ENCODE results near the gene NRDE2.

NRDE2 gene

GRCh38 chr14:90297876-90298629, 33.7 kb downstream of the NRDE2 start:
- no peak for DNase-seq

GRCh38 chr14:90296641-90297040, 35.1 kb downstream of the NRDE2 start:
- DNase-seq: no peak

- DNase-seq: no peak
These were observed 35.7 kb downstream of the NRDE2 start for GRCh38 chr14:90295870-90296516.

DNA sequence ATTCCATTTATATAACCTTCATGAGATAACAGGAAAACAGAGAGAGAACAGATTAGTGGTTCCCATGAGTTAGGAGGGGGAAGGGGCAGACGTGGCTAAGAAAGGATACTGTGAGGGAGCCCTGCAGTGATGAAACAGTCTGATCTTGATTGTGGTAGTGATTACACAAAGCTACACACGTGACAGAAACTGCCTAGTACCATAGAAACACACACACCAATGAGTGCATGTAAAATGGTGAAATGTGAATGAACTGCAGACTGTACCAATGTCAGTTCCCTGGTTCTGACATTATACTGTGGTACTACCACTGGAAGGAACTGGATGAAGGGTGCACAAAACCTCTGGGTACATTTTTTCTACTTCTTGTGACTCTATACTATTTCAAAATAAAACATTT, 36.9 kb downstream of the NRDE2 start:
- DNase-seq: no peak

DNA sequence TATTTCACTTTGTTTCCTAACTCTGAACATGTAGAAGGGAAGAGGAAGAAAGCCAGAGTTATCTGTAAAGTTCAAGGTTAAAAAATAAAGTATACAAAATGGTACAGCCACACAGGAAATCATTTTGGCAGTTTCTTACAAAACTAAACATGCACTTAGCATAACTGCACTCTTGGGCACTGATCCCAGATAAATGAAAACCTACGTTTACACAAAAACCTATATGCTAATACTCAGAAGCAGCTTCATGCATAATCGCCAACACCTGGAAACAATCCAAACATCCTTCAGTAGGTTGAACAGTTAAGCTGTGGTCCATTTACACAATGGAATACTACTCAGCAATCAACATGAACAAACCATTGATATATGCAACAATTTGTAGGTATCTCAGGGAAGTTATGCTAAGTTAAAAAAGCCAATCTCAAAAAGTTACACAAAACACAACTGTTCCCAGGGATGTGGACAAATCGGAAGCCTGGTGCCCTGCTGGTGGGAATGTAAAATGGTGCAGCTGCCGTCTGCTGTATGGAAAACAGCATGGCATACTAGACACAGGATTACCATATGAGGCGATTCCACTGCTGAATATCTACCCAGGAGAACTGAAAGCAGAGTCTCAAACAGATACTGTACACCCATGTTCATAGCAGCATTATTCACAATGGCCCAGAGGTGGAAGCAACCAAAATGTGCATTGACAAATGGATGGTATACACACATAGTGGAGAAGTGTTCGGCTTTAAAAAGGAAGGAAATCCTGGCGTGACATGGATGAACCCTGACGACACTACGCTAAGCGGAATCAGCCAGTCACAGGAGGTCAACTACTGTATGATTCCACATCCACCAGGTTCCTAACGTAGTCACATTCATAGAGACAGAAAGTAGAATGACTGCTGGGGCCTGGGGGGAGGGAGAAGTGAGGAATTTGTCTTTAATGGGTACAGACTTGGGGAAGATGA, 37.7 kb downstream of the NRDE2 start:
- no peak for DNase-seq

GRCh38 chr14:90291699-90292098, 40.0 kb downstream of the NRDE2 start:
- no peak for DNase-seq

DNA sequence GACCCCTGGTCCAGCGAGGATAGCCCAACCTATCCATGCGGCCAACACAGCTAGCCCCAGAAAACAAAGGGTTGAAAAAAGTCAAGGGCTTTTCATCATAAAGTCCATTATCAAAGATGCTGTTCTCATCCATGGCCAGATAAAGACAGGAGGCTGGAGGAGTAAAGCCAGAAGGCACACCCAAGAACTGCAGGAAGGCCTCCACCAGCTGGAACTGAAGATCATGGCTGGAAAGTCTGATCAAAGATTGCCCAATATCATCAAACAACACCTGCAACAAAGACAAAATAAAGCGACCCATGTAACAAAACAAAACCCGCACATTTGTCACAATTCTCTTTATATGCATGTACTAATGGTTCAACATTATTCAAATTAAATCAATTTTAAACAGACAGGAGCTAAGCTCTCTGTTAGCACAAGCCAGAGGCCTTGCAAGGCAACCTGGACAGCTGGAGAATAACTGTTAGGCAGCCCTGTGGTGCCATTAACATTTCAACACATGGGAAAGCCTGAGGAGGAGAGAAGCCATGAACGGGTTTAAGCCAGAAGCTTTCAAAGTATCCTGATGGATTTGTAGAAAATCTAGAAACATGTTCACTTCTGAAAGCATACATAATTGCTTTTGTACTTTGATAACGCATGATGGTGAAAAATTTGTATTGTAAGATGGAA, 41.3 kb downstream of the NRDE2 start:
- DNase-seq: no peak

DNA sequence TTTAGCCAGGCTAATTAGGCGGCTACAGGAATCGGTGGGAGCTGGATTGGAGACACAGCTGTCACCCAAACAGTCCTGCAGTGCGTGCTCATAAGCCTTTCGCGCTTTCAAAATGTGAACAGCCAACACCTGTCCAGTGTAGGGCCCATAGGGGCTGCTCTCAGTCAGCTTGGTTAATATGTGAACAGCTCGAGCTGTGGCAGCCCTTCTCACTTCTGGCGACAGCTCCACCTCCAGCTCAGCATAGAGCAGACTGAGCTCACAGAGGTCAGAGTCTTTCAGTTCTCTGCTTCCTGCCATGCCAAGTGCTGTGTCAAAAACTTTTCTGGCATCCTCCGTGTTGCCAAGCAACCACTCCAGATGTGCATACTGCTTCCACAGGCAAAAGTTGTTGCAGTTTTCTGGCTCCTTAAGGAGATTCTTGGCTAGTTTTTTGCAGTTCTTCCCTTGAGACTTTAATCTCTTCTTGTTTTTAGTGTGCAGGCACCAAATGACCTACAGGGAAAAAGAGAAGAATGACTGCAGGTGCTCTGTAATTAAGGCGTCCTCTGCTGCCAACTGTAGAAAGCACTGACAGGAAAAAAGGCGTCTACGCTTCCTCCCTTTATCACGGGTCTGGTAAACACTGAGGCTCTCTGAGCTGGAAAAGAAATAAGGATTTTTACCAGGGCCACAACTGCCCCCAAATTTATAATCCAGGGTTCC, 42.9 kb downstream of the NRDE2 start:
- peak in 4 of 56 donors; percentile 20 to 23 (median 22) for DNase-seq

GRCh38 chr14:90287791-90288190, 44.0 kb downstream of the NRDE2 start:
- DNase-seq: peak in 20 of 56 donors; percentile 12 to 51 (median 30)

- no peak for DNase-seq
These were observed 50.0 kb downstream of the NRDE2 start for GRCh38 chr14:90281756-90282155.

GRCh38 chr14:90281261-90281660, 50.5 kb downstream of the NRDE2 start:
- no peak for DNase-seq

- no peak for DNase-seq
These were observed 51.6 kb downstream of the NRDE2 start for GRCh38 chr14:90280096-90280495.

DNA sequence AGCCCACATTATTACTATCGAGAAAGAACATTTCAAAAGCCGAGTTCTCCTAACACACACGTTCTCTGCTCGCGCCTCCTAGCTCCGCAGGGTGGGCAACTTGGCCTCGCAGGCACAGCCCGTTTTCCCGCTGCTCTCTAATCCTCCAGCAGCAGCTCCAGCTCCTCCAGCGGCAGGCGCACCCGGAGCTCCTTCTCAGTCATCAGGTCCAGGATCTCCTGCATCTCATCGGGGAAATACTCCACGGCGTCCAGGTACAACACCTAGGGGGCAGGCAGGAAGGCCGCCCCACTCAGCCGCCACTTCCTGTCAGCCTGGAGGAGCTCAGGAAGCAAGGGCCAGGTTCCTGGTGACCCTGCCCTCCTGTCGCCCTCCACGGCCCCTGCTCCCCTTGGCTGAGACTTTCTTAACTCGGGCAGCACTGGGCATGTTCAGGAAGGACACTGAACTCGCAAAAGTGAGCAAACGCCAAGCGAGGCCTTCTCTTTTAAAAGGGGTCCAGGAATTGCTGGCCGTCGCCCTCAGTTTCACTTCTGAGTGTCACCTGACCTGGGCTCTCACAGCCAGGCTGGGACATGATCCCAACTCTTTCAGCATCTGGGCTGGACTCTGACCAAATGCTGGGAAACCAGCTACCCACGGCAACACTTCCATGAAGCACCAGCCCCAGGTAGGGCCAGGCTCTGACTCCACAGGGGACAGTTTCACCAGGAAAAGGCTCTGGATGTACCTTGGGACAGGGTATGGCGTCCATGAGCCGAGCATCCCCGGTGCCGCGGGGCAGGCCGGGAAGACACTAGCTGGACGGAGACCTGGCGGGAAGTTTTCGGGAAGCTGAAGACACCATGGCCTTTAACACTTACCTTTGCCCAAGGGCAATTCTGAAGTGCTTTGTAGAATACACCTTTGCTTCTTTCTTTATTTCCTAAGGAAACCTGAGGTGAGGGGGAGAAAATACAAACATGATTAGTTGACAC, 53.3 kb downstream of the NRDE2 start:
- DNase-seq: peak in 16 of 56 donors; percentile 17 to 50 (median 35)

DNA sequence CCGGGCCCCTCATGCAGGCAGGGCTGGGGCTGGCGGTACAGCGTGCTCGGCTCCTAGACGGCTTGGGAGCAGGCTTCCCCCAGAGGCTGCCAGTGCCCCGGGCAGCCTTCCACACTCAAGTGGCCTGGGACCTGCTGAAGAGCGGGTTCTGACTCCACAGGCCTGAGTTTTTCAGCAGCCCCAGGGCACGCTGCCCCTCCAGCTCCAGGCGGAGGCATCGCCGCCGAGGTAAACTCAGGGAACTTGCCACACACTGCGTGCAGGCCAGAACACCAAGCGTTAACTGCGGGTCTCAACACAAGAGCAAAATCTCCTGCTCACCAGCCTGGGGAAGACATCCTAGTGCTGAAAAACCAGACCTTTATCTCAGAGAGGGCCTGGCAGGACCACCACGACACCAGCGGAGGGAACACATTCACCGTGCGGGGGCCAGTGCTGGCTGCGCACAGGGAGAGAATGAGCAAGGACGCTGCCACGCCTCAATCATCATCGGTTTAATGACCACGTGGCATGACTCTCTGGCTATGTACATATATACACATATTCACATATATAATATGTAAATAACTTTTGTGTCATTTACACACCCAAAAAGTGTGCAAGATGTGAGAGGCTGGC, 54.1 kb downstream of the NRDE2 start:
- DNase-seq: no peak

DNA sequence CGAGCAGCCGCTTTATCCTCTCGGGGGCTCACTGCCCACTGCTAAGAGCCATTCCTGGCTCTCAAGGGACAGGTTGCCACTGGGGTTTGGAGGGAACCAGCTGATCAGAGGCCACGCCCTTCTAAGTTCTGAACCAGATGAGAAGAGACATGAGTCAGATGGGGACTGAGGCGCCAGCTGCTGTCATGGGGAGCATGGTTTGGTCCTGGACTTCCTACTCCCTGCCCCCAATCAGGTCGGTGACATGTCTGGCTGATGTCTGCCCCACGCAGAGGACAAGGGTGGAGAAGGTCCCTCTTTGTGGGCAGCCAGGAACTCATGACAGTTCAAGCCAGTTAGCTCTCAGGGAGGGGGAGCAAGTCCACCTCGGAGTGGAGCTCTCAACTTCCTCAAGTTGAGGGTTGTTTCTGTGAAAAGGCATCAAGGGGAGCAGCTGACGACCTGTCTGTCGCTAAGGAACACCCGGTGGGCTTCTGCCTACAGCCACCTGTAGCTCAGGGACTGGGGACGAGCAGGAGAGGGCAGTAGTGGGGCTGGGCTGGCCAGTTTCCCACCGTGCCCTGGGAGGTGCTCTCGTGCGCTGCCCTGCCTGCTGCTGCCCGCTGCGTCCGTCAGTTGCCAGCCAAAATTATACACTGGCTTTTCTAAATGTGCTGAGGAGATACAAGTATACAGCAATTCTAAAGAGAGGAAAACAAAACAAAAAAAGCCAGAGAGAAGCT, 54.9 kb downstream of the NRDE2 start:
- no peak for DNase-seq

GRCh38 chr14:90275820-90276219, 55.9 kb downstream of the NRDE2 start:
- DNase-seq: no peak

- DNase-seq: no peak
These were observed 56.3 kb downstream of the NRDE2 start for GRCh38 chr14:90275458-90275814.

- peak in 1 of 56 donors; percentile 14 for DNase-seq
These were observed 56.8 kb downstream of the NRDE2 start for GRCh38 chr14:90274808-90275457.

Data from nucleus accumbens (tissue), 56 donors.